NOMO-1 treated with DMSO at 0.1 percent for 48 hours (cell line): ENCODE measurements around the gene CBX4.

Experiments
- DNase-seq: peaks from one replicate; lab custom pipeline; 2025; ENCODE audit not compliant: unreplicated experiment; lab: John Stamatoyannopoulos, UW

CBX4 gene

DNA sequence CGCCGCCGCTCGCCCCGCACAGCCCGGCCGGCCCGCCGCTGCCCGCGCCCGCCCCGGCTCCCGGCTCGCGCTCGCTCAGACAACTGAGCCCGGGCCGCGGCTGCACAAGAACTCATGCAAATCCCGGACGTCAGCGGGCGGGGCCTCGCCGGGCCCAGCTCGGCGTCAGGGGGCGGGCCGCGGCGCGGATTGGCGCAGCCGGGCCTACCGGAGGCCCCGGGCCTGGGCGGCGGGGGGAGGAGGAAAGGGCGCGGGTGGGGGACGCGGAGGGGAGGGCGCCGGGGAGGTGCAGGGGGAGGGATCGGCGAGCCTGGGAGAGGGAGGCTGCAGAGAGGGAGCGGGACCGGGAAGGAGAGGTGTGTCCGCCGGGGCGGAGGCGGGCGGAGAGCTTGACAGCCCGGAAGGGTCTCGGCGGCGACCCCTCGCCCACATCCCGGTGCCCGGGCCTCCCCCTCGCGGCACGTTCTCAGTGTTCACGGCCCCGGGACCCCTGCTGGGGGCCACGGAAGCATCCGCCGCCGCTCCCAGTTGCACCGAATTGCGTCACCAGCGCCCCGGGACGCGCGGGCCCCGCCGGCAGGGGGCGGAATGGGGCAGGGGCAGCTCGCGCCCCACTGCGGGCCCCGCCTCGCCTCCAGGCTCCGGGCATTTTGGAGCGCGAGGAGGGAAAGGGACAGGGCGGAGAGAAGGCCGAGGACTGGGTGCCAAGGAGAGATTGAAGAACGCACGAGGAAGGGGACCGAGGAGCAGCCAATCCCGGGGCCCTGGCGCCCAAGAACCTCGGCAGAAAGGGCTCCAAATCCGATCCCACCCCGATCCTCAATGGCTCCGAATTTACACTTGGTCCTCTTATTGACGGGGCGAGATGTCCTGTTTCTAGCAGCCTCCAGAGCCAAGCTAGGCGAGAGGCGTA, at the start of gene CBX4:
TSS of gene CBX4 (minus strand) at position 85 of the 913 bp plus-strand sequence. CDS start 189 bp downstream, outside the sequence.
- DNase-seq: peak; percentile 85

DNA sequence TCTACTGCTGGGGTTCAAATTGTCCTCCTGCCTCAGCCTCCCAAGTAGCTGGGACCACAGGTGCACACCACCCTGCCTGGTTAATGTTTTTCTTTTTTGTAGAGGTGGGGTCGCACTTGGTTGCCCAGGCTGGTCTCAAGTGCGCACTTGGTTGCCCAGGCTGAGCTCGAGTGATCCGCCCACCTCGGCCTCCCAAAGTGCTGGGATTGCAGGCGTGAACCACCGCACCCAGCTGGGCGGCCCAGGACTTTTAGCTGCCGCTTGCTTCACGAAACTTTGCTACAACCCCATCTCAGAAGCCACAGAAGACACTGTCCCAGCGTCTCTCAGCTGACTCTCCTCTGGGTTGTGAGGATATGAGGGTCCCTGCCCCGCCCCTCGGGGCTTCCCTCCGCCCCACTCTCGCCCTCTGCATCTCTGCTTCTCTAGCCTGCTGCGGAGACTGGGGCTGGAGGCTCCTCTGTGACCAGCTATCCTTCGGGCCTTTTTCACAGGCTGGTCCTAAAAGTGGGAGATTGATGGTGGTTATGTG, 48.8 kb upstream of the CBX4 start:
- no peak for DNase-seq

DNA sequence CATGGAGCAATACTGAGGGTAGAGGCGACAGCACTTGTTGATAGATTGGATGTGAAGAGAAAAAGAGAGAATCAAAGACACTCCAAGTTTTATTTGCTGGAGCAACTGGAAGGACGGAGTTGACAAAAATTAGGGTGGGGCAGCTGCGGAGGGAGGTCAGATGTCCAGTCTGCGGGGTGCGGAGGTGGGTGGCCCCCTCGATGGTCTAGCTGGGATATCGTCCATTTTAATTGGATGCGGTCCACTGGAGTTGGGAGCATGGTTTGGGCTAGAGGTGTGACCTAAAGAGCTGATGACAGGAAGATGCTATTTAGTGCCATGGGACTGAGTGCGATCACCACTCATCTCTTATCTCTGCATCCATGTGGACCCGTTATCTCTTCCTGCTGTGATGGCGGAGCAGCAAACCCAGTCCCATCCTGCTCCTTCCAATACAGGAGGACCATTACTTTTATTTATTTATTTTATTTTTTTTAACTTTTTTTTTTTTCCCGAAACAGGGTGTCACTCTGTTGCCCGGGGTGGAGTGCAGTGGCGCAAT, 48.3 kb upstream of the CBX4 start:
- no peak for DNase-seq

- no peak for DNase-seq
These were observed 44.0 kb upstream of the CBX4 start for GRCh38 chr17:79883202-79883601.

DNA sequence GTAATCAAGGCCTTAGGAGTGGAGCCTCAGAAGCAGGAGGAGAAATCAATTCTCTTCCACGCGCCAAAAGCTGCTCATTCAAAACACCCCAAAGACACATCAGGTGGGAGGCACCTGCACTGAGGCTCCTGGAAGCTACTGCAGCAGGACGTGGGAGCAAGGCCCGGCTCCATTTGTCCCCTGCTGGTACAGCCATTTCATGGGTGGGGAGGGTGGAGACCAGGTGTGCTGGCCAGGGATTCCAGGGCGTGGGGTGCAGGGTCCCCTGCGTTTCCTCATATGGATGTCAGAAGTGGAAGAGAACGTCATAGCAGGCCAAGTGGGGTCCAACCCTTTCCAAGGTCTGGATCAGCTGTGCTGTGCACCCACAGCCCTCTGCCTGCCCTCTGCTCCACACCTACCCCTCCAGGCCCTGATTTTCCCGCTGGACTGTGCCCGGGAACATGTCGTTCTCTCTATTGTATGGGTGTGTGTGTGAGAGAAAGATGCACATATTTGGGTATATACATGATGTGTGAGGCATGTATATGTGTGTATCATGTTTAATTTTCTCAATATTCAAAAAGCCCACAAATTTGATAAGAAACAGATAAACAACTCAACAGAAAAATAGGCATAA, 39.2 kb upstream of the CBX4 start:
- no peak for DNase-seq

- DNase-seq: no peak
These were observed 37.8 kb upstream of the CBX4 start for GRCh38 chr17:79877041-79877440.

GRCh38 chr17:79875511-79875910, 36.3 kb upstream of the CBX4 start:
- no peak for DNase-seq

DNA sequence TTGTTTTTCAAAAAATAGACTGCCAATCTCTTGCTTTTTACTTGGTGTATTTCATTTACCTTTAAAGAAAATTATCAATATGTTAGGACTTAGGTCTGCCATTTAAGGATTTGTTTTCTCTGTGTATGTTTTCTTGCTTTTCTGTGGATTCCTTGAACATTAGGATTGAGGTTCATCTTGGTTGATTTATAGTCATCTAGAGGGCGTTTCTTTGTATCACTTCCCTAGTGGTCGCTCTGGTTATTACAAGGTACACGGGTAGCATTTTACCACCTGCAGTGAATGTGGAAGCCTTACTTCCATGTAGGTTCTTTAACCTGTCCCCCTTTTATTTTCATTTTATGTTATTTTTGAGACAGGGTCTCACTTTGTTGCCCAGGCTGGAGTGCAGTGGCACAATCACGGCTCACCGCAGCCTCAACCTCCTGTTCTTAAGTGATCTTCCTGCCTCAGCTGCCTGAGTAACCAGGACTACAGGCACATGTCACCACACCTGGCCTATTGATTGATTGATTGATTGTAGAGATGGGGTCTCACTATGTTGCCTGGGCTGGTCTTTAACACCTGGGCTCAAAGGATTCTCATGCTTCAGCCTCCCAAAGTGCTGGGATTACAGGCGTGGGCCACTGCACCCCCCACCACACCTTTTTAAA, 35.2 kb upstream of the CBX4 start:
- peak; percentile 19 for DNase-seq

GRCh38 chr17:79873583-79873982, 34.3 kb upstream of the CBX4 start:
- no peak for DNase-seq

DNA sequence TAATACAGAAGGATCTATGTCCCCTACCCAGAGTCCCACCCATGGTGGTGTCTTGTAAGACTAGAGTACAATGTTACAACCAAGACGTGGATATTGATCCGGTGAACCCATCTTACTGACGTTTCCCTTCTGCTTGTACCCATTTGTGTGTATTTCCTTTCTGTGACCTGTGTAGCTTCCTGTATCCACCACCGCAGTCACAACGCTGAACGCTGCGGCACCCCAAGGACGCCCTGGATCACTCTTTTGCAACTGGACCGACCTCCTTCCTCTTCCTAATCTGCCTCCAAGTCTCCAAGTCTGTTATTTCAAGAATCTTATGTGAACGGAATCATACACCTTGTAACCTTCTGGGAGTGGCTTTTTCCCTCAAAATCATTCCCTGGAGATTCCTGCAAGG, 33.5 kb upstream of the CBX4 start:
- DNase-seq: peak; percentile 7

GRCh38 chr17:79871131-79871530, 31.9 kb upstream of the CBX4 start:
- DNase-seq: no peak

DNA sequence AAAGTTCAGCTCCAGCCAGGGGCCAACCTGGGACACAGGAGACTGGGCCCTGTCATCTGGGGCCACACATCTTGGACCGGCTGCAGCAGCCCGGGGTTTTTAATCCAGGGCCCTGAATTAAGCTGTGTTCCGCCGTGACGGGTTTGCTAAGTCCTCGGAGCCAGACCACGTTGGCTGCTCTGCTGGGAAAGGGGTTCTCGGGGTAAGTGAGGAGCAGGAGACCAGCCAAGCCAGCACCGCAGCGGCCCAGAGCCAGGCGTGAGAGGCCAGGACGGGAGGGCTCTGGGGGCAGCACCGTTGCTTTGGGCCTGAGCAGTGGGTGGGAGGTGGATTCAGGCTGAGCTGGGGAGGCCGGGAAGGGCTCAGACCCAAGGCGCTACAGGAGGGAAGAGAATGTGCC, 31.3 kb upstream of the CBX4 start:
- no peak for DNase-seq

DNA sequence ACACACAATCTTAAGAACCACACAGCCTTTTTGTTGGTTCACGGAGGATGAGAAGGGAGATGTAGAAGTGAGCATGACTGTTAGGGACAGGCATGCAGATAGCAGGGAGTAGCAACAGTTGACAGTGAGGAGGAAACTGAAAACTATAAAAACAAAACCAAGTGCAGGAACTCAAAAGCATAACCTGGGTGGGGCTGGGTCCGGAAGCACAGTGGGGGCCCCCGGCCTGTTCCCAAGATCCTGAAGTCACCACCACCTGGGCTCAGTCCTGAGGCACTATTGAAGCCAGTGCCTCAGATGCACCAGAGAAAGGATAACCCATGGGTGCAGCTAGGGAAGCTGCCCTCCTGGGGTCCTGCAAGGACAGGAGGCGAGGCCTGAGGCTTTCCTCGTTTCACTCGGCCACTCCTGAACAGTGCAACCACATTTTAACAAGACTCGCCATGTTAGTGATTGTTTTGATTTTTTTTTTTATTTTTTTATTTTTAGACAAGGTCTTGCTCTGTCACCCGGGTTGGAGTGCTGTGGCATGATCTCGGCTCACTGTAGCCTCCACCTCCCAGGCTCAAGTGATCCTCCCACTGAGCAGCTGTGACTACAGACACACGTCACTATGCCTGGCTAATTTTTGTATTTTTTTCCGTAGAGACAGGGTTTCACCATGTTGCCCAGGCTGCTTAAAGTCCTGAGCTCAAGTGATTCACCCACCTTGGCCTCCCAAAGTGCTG, 27.7 kb upstream of the CBX4 start:
- no peak for DNase-seq

GRCh38 chr17:79865351-79866210, 26.3 kb upstream of the CBX4 start:
- no peak for DNase-seq

- DNase-seq: no peak
These were observed 25.5 kb upstream of the CBX4 start for GRCh38 chr17:79864617-79865250.

GRCh38 chr17:79864147-79864546, 24.9 kb upstream of the CBX4 start:
- no peak for DNase-seq

DNA sequence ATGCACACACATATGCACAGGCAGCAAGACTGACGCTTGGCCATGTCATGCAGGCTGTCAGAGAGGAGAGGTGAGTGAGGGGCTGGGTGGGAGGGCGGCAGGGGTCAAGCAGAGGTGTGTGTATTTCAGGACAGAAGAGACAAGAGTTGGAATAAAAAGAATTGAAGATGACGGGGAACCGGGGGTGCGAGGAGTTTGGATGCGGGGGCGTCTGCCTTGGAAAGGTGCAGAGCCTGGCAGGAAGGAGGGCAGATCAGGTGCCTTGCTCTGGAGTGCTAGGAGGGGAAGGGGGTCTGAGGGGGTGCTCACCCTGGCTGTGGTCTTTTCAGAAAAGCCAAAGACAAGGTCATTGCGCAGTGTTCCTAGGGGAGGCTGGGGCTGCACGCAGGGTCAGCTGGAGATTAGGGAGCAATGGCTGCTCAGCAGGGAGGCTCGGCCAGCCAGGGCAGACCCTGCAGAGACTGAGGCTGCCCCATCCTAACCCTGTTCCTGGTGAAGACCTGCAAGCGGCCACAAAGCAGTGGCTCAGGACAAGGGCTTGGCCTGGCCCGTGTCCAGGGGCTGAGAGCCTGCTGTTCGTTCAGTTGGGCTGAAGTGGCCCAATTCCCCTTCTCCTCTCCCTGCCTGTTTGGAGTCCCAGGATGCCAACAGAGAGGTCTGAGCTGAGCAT, 23.7 kb upstream of the CBX4 start:
- no peak for DNase-seq

DNA sequence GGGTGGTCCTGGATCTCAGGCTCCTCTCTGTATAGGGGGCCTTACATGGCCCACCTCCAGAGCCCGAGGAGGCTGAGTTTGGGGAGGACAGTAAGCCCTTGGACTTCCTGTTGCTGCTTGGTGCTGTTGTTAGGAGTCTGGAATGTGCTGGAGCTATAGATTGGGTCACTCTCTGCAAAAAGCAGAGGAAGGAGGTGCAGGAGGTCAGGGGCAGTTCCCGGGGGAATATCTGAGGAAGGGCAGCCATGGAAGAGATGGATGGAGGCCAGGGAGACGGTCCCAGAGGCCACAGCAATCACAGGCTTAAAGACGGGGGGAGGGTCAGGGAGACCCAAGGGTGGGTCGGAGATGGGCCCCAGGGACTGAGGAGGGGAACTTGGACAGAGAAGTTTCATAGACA, 23.0 kb upstream of the CBX4 start:
- no peak for DNase-seq
